Endothelial cell of umbilical vein (primary cell): Measurements from ENCODE around the gene OTOP1. TPM values are rescaled to one million over a fixed set of nuclear protein-coding genes. Genes with fewer than 3 reads are reported as not detected.

ENCODE experiments used
- BruUV-seq: library from RNA; stranded (reverse); fragments of 400-500 nt; replicated peaks from 2 replicates; lab custom pipeline; 2021; lab: Mats Ljungman, UMichigan
- CTCF ChIA-PET: fragments of 300-600, 350-600 bp; sonication (Branson Sonifier 250); formaldehyde crosslinking; loops from one replicate; lab custom pipeline; 2021; ENCODE audit warnings: antibody characterized with exemption, inconsistent platforms; lab: Charles Lee
- POLR2A ChIA-PET: fragments of 300-600, 350-600 bp; sonication (Branson Sonifier 250); formaldehyde crosslinking; loops from one replicate; lab custom pipeline; 2021; ENCODE audit warnings: antibody characterized with exemption, inconsistent platforms; lab: Charles Lee
- DNase-seq: peaks from one replicate; pipeline ENCODE4 v3.0.0-alpha.2; 2011; ENCODE audit warnings: low read depth, low spot score
- FAIRE-seq: peaks from 2 replicates; lab custom pipeline; 2011; peaks lifted over from hg19 to GRCh38; lab: Jason Lieb, UNC
- H2AFZ ChIP-seq: 2 replicates; pipeline ENCODE4 v1.6.0; 2012; ENCODE audit warnings: low read depth, low read length, control low read depth, inconsistent platforms
- H3K27ac ChIP-seq: 2 replicates; pipeline ENCODE4 v1.5.1; 2011; ENCODE audit warnings: low read depth, mild to moderate bottlenecking, control low read depth, low read length, moderate library complexity; ENCODE audit not compliant: insufficient read depth
- H3K27me3 ChIP-seq, 2 experiments: 2 replicates each; pipeline versions ENCODE4 v1.6.0 to v1.6.1; 2011; ENCODE audit warnings: low read length in 2 of 2, mixed read lengths in 1 of 2; ENCODE audit not compliant: control insufficient read depth in 2 of 2, insufficient read depth in 2 of 2
- H3K36me3 ChIP-seq, 2 experiments: 2 replicates in 1 of 2; 3 replicates in 1 of 2; pipeline ENCODE4 v1.5.1; 2011; ENCODE audit warnings: low read length in 2 of 2, mild to moderate bottlenecking in 1 of 2, moderate library complexity in 1 of 2; ENCODE audit not compliant: control insufficient read depth in 2 of 2, insufficient read depth in 2 of 2; ENCODE audit errors: extremely low read depth in 1 of 2
- H3K4me1 ChIP-seq: 3 replicates; pipeline ENCODE4 v1.5.1; 2011; ENCODE audit warnings: mild to moderate bottlenecking, low read length; ENCODE audit not compliant: control insufficient read depth, insufficient read depth; ENCODE audit errors: extremely low read depth
- H3K4me2 ChIP-seq: 2 replicates; pipeline ENCODE4 v1.6.1; 2011; ENCODE audit warnings: low read length, control low read depth, mixed read lengths; ENCODE audit not compliant: insufficient read depth
- H3K4me3 ChIP-seq, 3 experiments: fragments of 200-600 bp in 1 of 3; sonication (generic), shearing (Covaris generic) in 1 of 3; replicated peaks in 1 of 3; 2 replicates each; pipeline ENCODE4 v1.5.1; 2011 to 2016; ENCODE audit warnings: control low read depth in 3 of 3, low read length in 3 of 3, mild to moderate bottlenecking in 2 of 3, inconsistent platforms in 1 of 3, low read depth in 1 of 3, moderate library complexity in 1 of 3; ENCODE audit not compliant: insufficient read depth in 1 of 3
- H3K79me2 ChIP-seq: 2 replicates; pipeline ENCODE4 v1.6.0; 2012; ENCODE audit warnings: low read length, inconsistent platforms; ENCODE audit not compliant: control insufficient read depth, insufficient read depth
- H3K9ac ChIP-seq: replicated peaks from 2 replicates; pipeline ENCODE3; 2011; ENCODE audit warnings: low read length, control low read depth; ENCODE audit not compliant: insufficient read depth; ENCODE audit errors: extremely low read depth
- H3K9me1 ChIP-seq: replicated peaks from 3 replicates; pipeline ENCODE4 v1.6.0; 2011; ENCODE audit warnings: mild to moderate bottlenecking, low read length; ENCODE audit not compliant: control insufficient read depth, insufficient read depth; ENCODE audit errors: extremely low read depth
- H3K9me3 ChIP-seq: replicated peaks from 2 replicates; pipeline ENCODE4 v1.5.1; 2012; ENCODE audit warnings: low read length, inconsistent platforms; ENCODE audit not compliant: control insufficient read depth, insufficient read depth
- H4K20me1 ChIP-seq: replicated peaks from 2 replicates; pipeline ENCODE3; 2011; ENCODE audit warnings: mild to moderate bottlenecking, low read length; ENCODE audit not compliant: control insufficient read depth, insufficient read depth; ENCODE audit errors: extremely low read depth
- EZH2 ChIP-seq: IDR thresholded peaks from 2 replicates; pipeline ENCODE4 v1.6.1; 2012; ENCODE audit warnings: borderline replicate concordance, low read depth, mild to moderate bottlenecking, moderate library complexity, low read length, inconsistent platforms; ENCODE audit not compliant: severe bottlenecking
- FOS ChIP-seq: IDR thresholded peaks from 2 replicates; pipeline ENCODE4 v1.6.1; 2011; ENCODE audit warnings: mild to moderate bottlenecking, low read length, moderate library complexity, borderline replicate concordance; ENCODE audit not compliant: insufficient read depth
- GATA2 ChIP-seq: IDR thresholded peaks from 2 replicates; pipeline ENCODE4 v1.7.0; 2011; ENCODE audit warnings: low read depth, mild to moderate bottlenecking, moderate library complexity, mixed read lengths, low read length; ENCODE audit not compliant: insufficient read length, insufficient read depth
- JUN ChIP-seq: IDR thresholded peaks from 2 replicates; pipeline ENCODE4 v1.6.1; 2011; ENCODE audit warnings: borderline replicate concordance, low read depth; ENCODE audit not compliant: insufficient read length, insufficient read depth
- POLR2A ChIP-seq: IDR thresholded peaks from 2 replicates; pipeline ENCODE4 v1.6.1; 2012; ENCODE audit warnings: low read depth, mild to moderate bottlenecking, control low read depth, low read length
- POLR2AphosphoS5 ChIP-seq: IDR thresholded peaks from 2 replicates; pipeline ENCODE4 v1.6.1; 2012; ENCODE audit warnings: low read depth, mild to moderate bottlenecking, control low read depth, low read length, moderate library complexity; ENCODE audit not compliant: insufficient read depth
- dilution Hi-C: fragments of 300-500 bp; cut with MboI; formaldehyde crosslinking; loops from one replicate; pipeline ENCODE4 v1.15.0; 2019; ENCODE audit warnings: low sequenced_read_pairs; ENCODE audit not compliant: extremely low pct_ligation_motif_present
- intact Hi-C: fragments of 100-400 bp; cut with micrococcal nuclease; formaldehyde crosslinking; loops from one replicate; pipeline ENCODE4 v1.10.0; 2022
- polyA plus RNA-seq, 4 experiments: library from polyadenylated mRNA; depleted of rRNA in 3 of 4; stranded (reverse) in 3 of 4; unstranded in 1 of 4; fragments of >200 nt; gene quantifications; 2 replicates each; pipeline versions ENCODE4 v1.2.1 to v1.2.3, GENCODE V29; 2011 to 2012; ENCODE audit warnings: missing spikeins in 1 of 4
- total RNA-seq: library from RNA; stranded (reverse); gene quantifications from 2 replicates; pipeline ENCODE4 v1.2.3, GENCODE V29; 2021
- TF ChIP-seq, protein P1 (sequence below), 2 donors: IDR thresholded peaks; 1 replicate in 1 of 2; 2 replicates in 1 of 2; pipeline ENCODE4 v1.5.1; 2011; ENCODE audit warnings: low read length in 2 of 2, mild to moderate bottlenecking in 2 of 2, moderate library complexity in 2 of 2, control low read depth in 1 of 2, inconsistent platforms in 1 of 2, low read depth in 1 of 2; ENCODE audit not compliant: insufficient read depth in 1 of 2; ENCODE audit errors: extremely low read depth in 1 of 2
- TF ChIP-seq, protein P2 (sequence below): IDR thresholded peaks from 2 replicates; pipeline ENCODE4 v1.6.1; 2011; ENCODE audit not compliant: insufficient read depth, insufficient read length

Gene OTOP1
- total and polyA plus RNA-seq, 2 donors (not counting 3 experiments of a cell fraction or from before 2014, with no cell fraction given) = not detected

DNA sequence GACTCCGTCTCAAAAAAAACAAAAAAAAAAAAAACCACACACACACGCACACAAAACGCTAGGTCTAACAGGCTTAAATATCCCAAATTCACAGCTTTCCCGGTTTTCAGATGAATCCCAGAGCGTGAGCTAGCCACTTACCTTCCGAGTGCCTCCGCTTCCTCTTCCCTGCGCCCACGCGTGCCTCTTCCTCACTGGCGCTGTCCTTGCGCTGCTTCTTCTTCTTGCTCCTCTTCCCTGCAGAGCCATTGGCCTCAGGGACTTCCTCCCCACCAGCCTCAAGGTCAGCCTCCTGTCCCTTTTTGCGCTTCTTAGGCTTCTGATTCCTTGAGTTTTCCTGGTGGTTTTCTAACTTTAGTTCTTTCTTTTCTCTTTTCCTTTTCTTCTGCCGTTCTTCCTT is 47.5 kb upstream of the OTOP1 start:
- intact Hi-C loops (no loop called here), dilution Hi-C loops (no loop called here)
- TF ChIP-seq GATA2 = no peak
- TF ChIP-seq, protein P1, sequence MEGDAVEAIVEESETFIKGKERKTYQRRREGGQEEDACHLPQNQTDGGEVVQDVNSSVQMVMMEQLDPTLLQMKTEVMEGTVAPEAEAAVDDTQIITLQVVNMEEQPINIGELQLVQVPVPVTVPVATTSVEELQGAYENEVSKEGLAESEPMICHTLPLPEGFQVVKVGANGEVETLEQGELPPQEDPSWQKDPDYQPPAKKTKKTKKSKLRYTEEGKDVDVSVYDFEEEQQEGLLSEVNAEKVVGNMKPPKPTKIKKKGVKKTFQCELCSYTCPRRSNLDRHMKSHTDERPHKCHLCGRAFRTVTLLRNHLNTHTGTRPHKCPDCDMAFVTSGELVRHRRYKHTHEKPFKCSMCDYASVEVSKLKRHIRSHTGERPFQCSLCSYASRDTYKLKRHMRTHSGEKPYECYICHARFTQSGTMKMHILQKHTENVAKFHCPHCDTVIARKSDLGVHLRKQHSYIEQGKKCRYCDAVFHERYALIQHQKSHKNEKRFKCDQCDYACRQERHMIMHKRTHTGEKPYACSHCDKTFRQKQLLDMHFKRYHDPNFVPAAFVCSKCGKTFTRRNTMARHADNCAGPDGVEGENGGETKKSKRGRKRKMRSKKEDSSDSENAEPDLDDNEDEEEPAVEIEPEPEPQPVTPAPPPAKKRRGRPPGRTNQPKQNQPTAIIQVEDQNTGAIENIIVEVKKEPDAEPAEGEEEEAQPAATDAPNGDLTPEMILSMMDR (IDR thresholded peaks at IDR 0.05; ENCODE audit: extremely low read depth in 1 of 2, insufficient read depth in 1 of 2, low read depth in 1 of 2, low read length in 2 of 2) = no peak
- TF ChIP-seq POLR2AphosphoS5 = no peak
- no peak for TF ChIP-seq EZH2
- TF ChIP-seq, protein P2, sequence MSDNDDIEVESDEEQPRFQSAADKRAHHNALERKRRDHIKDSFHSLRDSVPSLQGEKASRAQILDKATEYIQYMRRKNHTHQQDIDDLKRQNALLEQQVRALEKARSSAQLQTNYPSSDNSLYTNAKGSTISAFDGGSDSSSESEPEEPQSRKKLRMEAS = no peak
- TF ChIP-seq POLR2A = no peak
- TF ChIP-seq JUN = no peak
- no peak for TF ChIP-seq FOS
- no peak overlapping the region for H3K9ac ChIP-seq
- H3K36me3 ChIP-seq = peaks cover 9 to 17% of the 10 kb centered on the region in 2 experiments
- POLR2A ChIA-PET = no interaction called here
- no peak overlapping the region for H3K4me2 ChIP-seq
- CTCF ChIA-PET = interaction anchor here (1.3 to 1.5 kb wide), 2 partner anchors 12 to 14 kb away, joined by 4 to 9 read pairs; no protein-coding TSS in a partner anchor
- no peak overlapping the region for H2AFZ ChIP-seq
- BruUV-seq = no TSS peak
- no peaks in the 10 kb centered on the region for H3K79me2 ChIP-seq
- H3K9me1 ChIP-seq = no peaks in the 10 kb centered on the region
- no peaks in the 10 kb centered on the region for H3K27me3 ChIP-seq
- no peak overlapping the region for H3K4me3 ChIP-seq
- DNase-seq (no peak), FAIRE-seq (no peak)
- no peak overlapping the region for H3K27ac ChIP-seq
- H3K4me1 ChIP-seq = peaks cover 15% of the 10 kb centered on the region
- H3K9me3 ChIP-seq = no peaks in the 10 kb centered on the region
- no peaks in the 10 kb centered on the region for H4K20me1 ChIP-seq
